HepG2 (cell line): ENCODE measurements around the gene TCF12. TPM values are rescaled to one million over a fixed set of nuclear protein-coding genes. Genes with fewer than 3 reads are reported as not detected.

ENCODE experiments used
- ELF3 ChIP-seq: IDR thresholded peaks from 2 replicates; pipeline ENCODE4 v1.6.1; 2016; ENCODE audit warnings: missing genetic modification reagents, missing compliant biosample characterization
- FOXJ3 ChIP-seq: sonication (generic); formaldehyde crosslinking; IDR thresholded peaks from 2 replicates; pipeline ENCODE4 v1.4.0; 2020; ENCODE audit warnings: missing genetic modification reagents, mild to moderate bottlenecking, borderline replicate concordance
- HOMEZ ChIP-seq: IDR thresholded peaks from 2 replicates; pipeline ENCODE4 v1.6.1; 2016; ENCODE audit warnings: low read depth
- HOXA5 ChIP-seq: sonication (generic); formaldehyde crosslinking; IDR thresholded peaks from 2 replicates; pipeline ENCODE4 v1.4.0; 2020; ENCODE audit warnings: missing genetic modification reagents
- HOXA9 ChIP-seq: sonication (generic); formaldehyde crosslinking; IDR thresholded peaks from 2 replicates; pipeline ENCODE4 v1.8.1; 2022; ENCODE audit warnings: missing genetic modification reagents, mild to moderate bottlenecking, moderate library complexity, borderline replicate concordance
- NCOA5 ChIP-seq: sonication (generic); formaldehyde crosslinking; IDR thresholded peaks from 2 replicates; pipeline ENCODE4 v1.4.0; 2020; ENCODE audit warnings: missing genetic modification reagents
- NONO ChIP-seq, 2 experiments: fragments of 450-650 bp in 1 of 2; sonication (generic) in 1 of 2; formaldehyde crosslinking in 1 of 2; IDR thresholded peaks in 1 of 2; conservative IDR thresholded peaks in 1 of 2; 2 replicates each; pipeline versions ENCODE4 v1.6.1 to v1.8.0; 2017 to 2022; ENCODE audit warnings: mild to moderate bottlenecking in 1 of 2, missing genetic modification reagents in 1 of 2, moderate library complexity in 1 of 2
- NRL ChIP-seq: sonication (generic); formaldehyde crosslinking; IDR thresholded peaks from 2 replicates; pipeline ENCODE4 v1.5.0; 2020; ENCODE audit warnings: missing genetic modification reagents, mild to moderate bottlenecking, moderate library complexity, borderline replicate concordance
- PHF20 ChIP-seq: sonication (generic); formaldehyde crosslinking; IDR thresholded peaks from 2 replicates; pipeline ENCODE4 v1.5.0; 2020; ENCODE audit warnings: mild to moderate bottlenecking, missing genetic modification reagents
- RBAK ChIP-seq: sonication (generic); formaldehyde crosslinking; IDR thresholded peaks from 2 replicates; pipeline ENCODE4 v1.5.1; 2020; ENCODE audit warnings: mild to moderate bottlenecking, missing genetic modification reagents
- SP1 ChIP-seq, 2 experiments: fragments of 450-650 bp in 1 of 2; sonication (generic) in 1 of 2; formaldehyde crosslinking in 1 of 2; IDR thresholded peaks; 2 replicates each; pipeline versions ENCODE4 v1.4.0 to v1.6.1; 2016 to 2020; ENCODE audit warnings: missing genetic modification reagents in 1 of 2
- TBX2 ChIP-seq: sonication (generic); formaldehyde crosslinking; IDR thresholded peaks from 2 replicates; pipeline ENCODE4 v1.5.0; 2020; ENCODE audit warnings: missing genetic modification reagents, mild to moderate bottlenecking, borderline replicate concordance
- TCF7L2 ChIP-seq: IDR thresholded peaks from 2 replicates; pipeline ENCODE4 v1.6.1; 2011; ENCODE audit warnings: mild to moderate bottlenecking, low read depth, low read length, moderate library complexity
- ZBTB2 ChIP-seq: sonication (generic); formaldehyde crosslinking; IDR thresholded peaks from 2 replicates; pipeline ENCODE4 v1.8.0; 2022; ENCODE audit warnings: low read depth, missing genetic modification reagents
- ZBTB39 ChIP-seq: sonication (generic); formaldehyde crosslinking; IDR thresholded peaks from 2 replicates; pipeline ENCODE4 v1.5.0; 2020; ENCODE audit warnings: missing genetic modification reagents
- ZFP1 ChIP-seq: IDR thresholded peaks from 2 replicates; pipeline ENCODE4 v1.6.1; 2016
- ZFP62 ChIP-seq: sonication (generic); formaldehyde crosslinking; IDR thresholded peaks from 2 replicates; pipeline ENCODE4 v1.4.0; 2020; ENCODE audit warnings: missing genetic modification reagents
- ZFX ChIP-seq: sonication (generic); formaldehyde crosslinking; IDR thresholded peaks from 2 replicates; pipeline ENCODE4 v1.4.0; 2020; ENCODE audit warnings: mild to moderate bottlenecking, low read depth, missing genetic modification reagents, moderate library complexity
- ZNF503 ChIP-seq: sonication (generic); formaldehyde crosslinking; IDR thresholded peaks from 2 replicates; pipeline ENCODE4 v1.4.0; 2020; ENCODE audit warnings: missing genetic modification reagents
- ZNF616 ChIP-seq: sonication (generic); formaldehyde crosslinking; IDR thresholded peaks from 2 replicates; pipeline ENCODE4 v1.5.0; 2020; ENCODE audit warnings: low read depth, mild to moderate bottlenecking, missing genetic modification reagents
- ZNF644 ChIP-seq: IDR thresholded peaks from 2 replicates; pipeline ENCODE4 v1.6.1; 2016; ENCODE audit warnings: low read depth
- ZNF790 ChIP-seq: sonication (generic); formaldehyde crosslinking; IDR thresholded peaks from 2 replicates; pipeline ENCODE4 v1.8.0; 2022; ENCODE audit warnings: missing genetic modification reagents, mild to moderate bottlenecking, borderline replicate concordance
- polyA plus RNA-seq, 8 experiments: library from polyadenylated mRNA; depleted of rRNA in 3 of 8; stranded (reverse) in 7 of 8; unstranded in 1 of 8; fragments of >200 nt; fragmentation: Illumina TruSeq in 4 of 8; extraction: Trizol in 4 of 8; gene quantifications; 2 replicates each; pipeline versions ENCODE4 v1.2.1 to v1.2.3, GENCODE V29; 2011 to 2016; ENCODE audit warnings: low read depth in 4 of 8, missing spikeins in 1 of 8, mixed read lengths in 1 of 8; ENCODE audit not compliant: insufficient read depth in 1 of 8
- total RNA-seq, 5 experiments: library from RNA; depleted of rRNA; stranded (reverse); fragments of >200 nt; fragmentation: Illumina TruSeq; extraction: Trizol; gene quantifications; 2 replicates each; pipeline ENCODE4 v1.2.3, GENCODE V29; 2016; ENCODE audit warnings: low read depth in 1 of 5

The TCF12 gene
- total and polyA plus RNA-seq, 2 of the 13 experiments (the other 11 are each of a cell fraction or from before 2014, with no cell fraction given), result 48.6 to 51.1 TPM

- peak; percentile 46; the same call in 1 of the 2 replicates for TF ChIP-seq ZNF503 (CRISPR knock-in tag)
- TF ChIP-seq ZFP1 (CRISPR knock-in tag), result 0 out of 2 replicates have a peak, but pooled peaks have one; percentile 59
- TF ChIP-seq HOXA9 (CRISPR knock-in tag), result peak; percentile 84; the same call in 1 of the 2 replicates
- peak; percentile 92 for TF ChIP-seq ZFX (CRISPR knock-in tag)
- TF ChIP-seq SP1 (IDR thresholded peaks at IDR 0.05), result no peak
- TF ChIP-seq SP1 (CRISPR knock-in tag; IDR thresholded peaks at IDR 0.05), result peak; percentile 66
- peak; percentile 47; the same call in 1 of the 2 replicates for TF ChIP-seq ZNF616 (CRISPR knock-in tag)
- TF ChIP-seq ZBTB2 (CRISPR knock-in tag), result peak; percentile 97
- peak; percentile 82; the same call in 1 of the 2 replicates for TF ChIP-seq HOMEZ (CRISPR knock-in tag)
- no peak for TF ChIP-seq ZFP62 (CRISPR knock-in tag)
- TF ChIP-seq FOXJ3 (CRISPR knock-in tag), result no peak; the same call in 1 of the 2 replicates
- TF ChIP-seq NRL (CRISPR knock-in tag), result peak; percentile 96
- no peak for TF ChIP-seq NCOA5 (CRISPR knock-in tag)
- TF ChIP-seq PHF20 (CRISPR knock-in tag), result peak; percentile 78
- TF ChIP-seq NONO (IDR thresholded peaks at IDR 0.05), result no peak
- TF ChIP-seq NONO (CRISPR knock-in tag; conservative IDR thresholded peaks at IDR 0.05), result peak; percentile 83
- TF ChIP-seq ZNF790 (CRISPR knock-in tag), result peak; percentile 87
- 0 out of 2 replicates have a peak, but pooled peaks have one; percentile 57 for TF ChIP-seq ZNF644 (CRISPR knock-in tag)
- TF ChIP-seq ZBTB39, result peak; percentile 92; the same call in 1 of the 2 replicates
- TF ChIP-seq TBX2 (CRISPR knock-in tag), result peak; percentile 87
- peak; percentile 66 for TF ChIP-seq ELF3 (CRISPR knock-in tag)
- no peak for TF ChIP-seq TCF7L2
- no peak for TF ChIP-seq RBAK (CRISPR knock-in tag)
- TF ChIP-seq HOXA5 (CRISPR knock-in tag), result peak; percentile 75
Measured at GRCh38 chr15:56886932-56887781, 31.3 kb upstream of the TCF12 start (continued).
